ENCODE measurements around the gene KCNIP4. TPM values are rescaled to one million over a fixed set of nuclear protein-coding genes. Genes with fewer than 3 reads are reported as not detected.

Gene KCNIP4
- total RNA-seq, 1 experiment from 2014 or later, result not detected

- Histone ChIP-seq H3K4me1 (replicated peaks; ENCODE audit: insufficient read depth) (no peaks in the 10 kb centered on the region), H3K9me2 (ENCODE audit: insufficient read depth) (no peaks in the 10 kb centered on the region), H3K4me3 (no peak overlapping the region), H3K36me3 (ENCODE audit: low read depth) (no peaks in the 10 kb centered on the region), H2AFZ (no peak overlapping the region), H3K4me2 (no peak overlapping the region), H3K27me3 (ENCODE audit: insufficient read depth, low read depth) (no peaks in the 10 kb centered on the region), H3K79me2 (ENCODE audit: low read depth) (no peaks in the 10 kb centered on the region), H3K27ac (no peak overlapping the region), H3K9me3 (ENCODE audit: insufficient read depth, low read depth) (no peaks in the 10 kb centered on the region), H4K20me1 (ENCODE audit: insufficient read depth) (no peaks in the 10 kb centered on the region), H3F3A (ENCODE audit: insufficient read depth, low read depth) (no peaks in the 10 kb centered on the region)
- POLR2A ChIA-PET (ENCODE audit: unreplicated experiment), result no interaction called here
- intact Hi-C loops (cut with micrococcal nuclease; ENCODE audit: unreplicated experiment), result no loop called here
- CTCF ChIA-PET, result no interaction called here
- TF ChIP-seq EZH2 (IDR thresholded peaks at IDR 0.05; ENCODE audit: low read depth), result no peak
- TF ChIP-seq CTCF (conservative IDR thresholded peaks at IDR 0.05), result no peak
- no peak for DNase-seq
- BruUV-seq (replicated peaks), result no TSS peak
Measured at GRCh38 chr4:21826071-21826470, 122.5 kb downstream of the KCNIP4 start.

GRCh38 chr4:21819086-21819485 lies 129.5 kb downstream of the KCNIP4 start:
- Histone ChIP-seq H3K4me1 (replicated peaks; ENCODE audit: insufficient read depth) (no peaks in the 10 kb centered on the region), H2AFZ (no peak overlapping the region), H3F3A (ENCODE audit: insufficient read depth, low read depth) (no peaks in the 10 kb centered on the region), H3K9me3 (ENCODE audit: insufficient read depth, low read depth) (no peaks in the 10 kb centered on the region), H3K36me3 (ENCODE audit: low read depth) (no peaks in the 10 kb centered on the region), H4K20me1 (ENCODE audit: insufficient read depth) (no peaks in the 10 kb centered on the region), H3K4me3 (no peak overlapping the region), H3K27ac (no peak overlapping the region), H3K27me3 (ENCODE audit: insufficient read depth, low read depth) (no peaks in the 10 kb centered on the region), H3K9me2 (ENCODE audit: insufficient read depth) (no peaks in the 10 kb centered on the region), H3K79me2 (ENCODE audit: low read depth) (no peaks in the 10 kb centered on the region), H3K4me2 (no peak overlapping the region)
- ChIA-PET CTCF (no interaction called here), POLR2A (ENCODE audit: unreplicated experiment) (no interaction called here)
- intact Hi-C loops (cut with micrococcal nuclease; ENCODE audit: unreplicated experiment), result no loop called here
- no TSS peak for BruUV-seq (replicated peaks)
- DNase-seq, result no peak
- TF ChIP-seq EZH2 (IDR thresholded peaks at IDR 0.05; ENCODE audit: low read depth), result no peak
- no peak for TF ChIP-seq CTCF (conservative IDR thresholded peaks at IDR 0.05)

- no peaks in the 10 kb centered on the region for H3K79me2 ChIP-seq (ENCODE audit: low read depth)
- H3K9me2 ChIP-seq (ENCODE audit: insufficient read depth), result no peaks in the 10 kb centered on the region
- intact Hi-C loops (cut with micrococcal nuclease; ENCODE audit: unreplicated experiment), result no loop called here
- ChIA-PET POLR2A (ENCODE audit: unreplicated experiment) (no interaction called here), CTCF (interaction anchor here (0.5 kb wide), 1 partner anchor 574 kb away, joined by 5 read pairs; no protein-coding TSS in a partner anchor)
- H3K36me3 ChIP-seq (ENCODE audit: low read depth), result no peaks in the 10 kb centered on the region
- no peak overlapping the region for H3K4me3 ChIP-seq
- H4K20me1 ChIP-seq (ENCODE audit: insufficient read depth), result no peaks in the 10 kb centered on the region
- H3K9me3 ChIP-seq (ENCODE audit: insufficient read depth, low read depth), result no peaks in the 10 kb centered on the region
- no peak for DNase-seq
- H3K27ac ChIP-seq, result no peak overlapping the region
- H3K4me1 ChIP-seq (replicated peaks; ENCODE audit: insufficient read depth), result no peaks in the 10 kb centered on the region
- no peaks in the 10 kb centered on the region for H3K27me3 ChIP-seq (ENCODE audit: insufficient read depth, low read depth)
- no TSS peak for BruUV-seq (replicated peaks)
- H3K4me2 ChIP-seq, result no peak overlapping the region
- H2AFZ ChIP-seq, result no peak overlapping the region
- no peak for TF ChIP-seq EZH2 (IDR thresholded peaks at IDR 0.05; ENCODE audit: low read depth)
- no peak for TF ChIP-seq CTCF (conservative IDR thresholded peaks at IDR 0.05)
- H3F3A ChIP-seq (ENCODE audit: insufficient read depth, low read depth), result no peaks in the 10 kb centered on the region
Measured at GRCh38 chr4:21815651-21816377, 132.8 kb downstream of the KCNIP4 start.
